Omental fat pad (tissue), 4 donors: Measurements from ENCODE around the gene ARMC7. TPM values are rescaled to one million over a fixed set of nuclear protein-coding genes. Genes with fewer than 3 reads are reported as not detected.

ENCODE experiments used
- ATAC-seq: fragments of 150-250 bp; one replicate; pipeline ENCODE4 v1.9.1; 2016; ENCODE audit warnings: mild to moderate bottlenecking, moderate library complexity; ENCODE audit not compliant: low FRiP score
- DNase-seq: peaks from one replicate; pipeline ENCODE4 v3.0.0-alpha.2; 2019; ENCODE audit warnings: low spot score
- CTCF ChIP-seq, 3 donors: fragments of 450-650 bp; IDR thresholded peaks; one replicate each; pipeline ENCODE4 v1.5.1; 2016 to 2017; ENCODE audit warnings: antibody characterized with exemption in 3 of 3, mild to moderate bottlenecking in 3 of 3, moderate library complexity in 2 of 3
- small RNA-seq: library from RNA; depleted of rRNA; stranded (forward); fragments of <200 nt; gene quantifications from one replicate; pipeline ENCODE3, GENCODE V24; 2016
- total RNA-seq, 4 donors: library from RNA; depleted of rRNA; stranded (reverse); fragments of >200 nt; gene quantifications; one replicate each; pipeline ENCODE4 v1.1.0, GENCODE V29; 2016

The ARMC7 gene
- total RNA-seq, 4 donors from 2014 or later, result 3.1 to 7.7 (median 4.9) TPM

GRCh38 chr17:75176625-75177024 is 66.9 kb downstream of the ARMC7 start:
- no peak for DNase-seq
- TF ChIP-seq CTCF (IDR thresholded peaks at IDR 0.05), result no peak
- ATAC-seq, result no peak

GRCh38 chr17:75178453-75178852 is 68.7 kb downstream of the ARMC7 start:
- no peak for TF ChIP-seq CTCF (IDR thresholded peaks at IDR 0.05)
- ATAC-seq (no peak), DNase-seq (no peak)

Small RNA genes lying within 50 kb of the gene (small RNA-seq; reads per million reads assigned to genes)
- not detected for gene AC111186.1
- not detected for gene RF00019

Other genes starting within 250 kb of the ARMC7 start
- 1 to 10 TPM; 4.4 to 5.7 (median 5.2) TPM for gene FDXR, start 237.0 kb upstream of the ARMC7 start, total RNA-seq
- gene FADS6, start 216.3 kb upstream of the ARMC7 start, total RNA-seq, result not detected
- not detected for gene USH1G, start 186.7 kb upstream of the ARMC7 start, total RNA-seq
- not detected for gene OTOP2, start 185.7 kb upstream of the ARMC7 start, total RNA-seq
- gene OTOP3, start 174.1 kb upstream of the ARMC7 start, total RNA-seq, result not detected
- 10 to 100 TPM in 1 of 4 donors, 1 to 10 TPM in 3; 4.0 to 24.1 (median 6.1) TPM for gene HID1, start 137.2 kb upstream of the ARMC7 start, total RNA-seq
- 10 to 100 TPM in 2 of 4 donors, 1 to 10 TPM in 2; 8.5 to 23.2 (median 10.1) TPM for gene CDR2L, start 122.3 kb upstream of the ARMC7 start, total RNA-seq
- 10 to 100 TPM; 28.0 to 48.5 (median 42.6) TPM for gene MRPL58, start 97.3 kb upstream of the ARMC7 start, total RNA-seq
- gene ATP5PD, start 63.0 kb upstream of the ARMC7 start, total RNA-seq, result 100 to 1,000 TPM; 159 to 394 (median 233) TPM
- gene KCTD2, start 62.7 kb upstream of the ARMC7 start, total RNA-seq, result 10 to 100 TPM; 23.6 to 46.1 (median 34.6) TPM
- 10 to 100 TPM; 12.0 to 22.7 (median 16.4) TPM for gene SLC16A5, start 22.0 kb upstream of the ARMC7 start, total RNA-seq
- 100 to 1,000 TPM in 1 of 4 donors, 10 to 100 TPM in 3; 56.0 to 101 (median 68.6) TPM for gene NT5C, start 21.8 kb downstream of the ARMC7 start, total RNA-seq
- 10 to 100 TPM; 18.8 to 45.9 (median 31.7) TPM for gene JPT1, start 44.5 kb downstream of the ARMC7 start, total RNA-seq
- 10 to 100 TPM; 53.3 to 62.9 (median 60.1) TPM for gene SUMO2, start 73.0 kb downstream of the ARMC7 start, total RNA-seq
- 10 to 100 TPM; 17.4 to 51.2 (median 34.8) TPM for gene NUP85, start 95.7 kb downstream of the ARMC7 start, total RNA-seq
- 10 to 100 TPM; 22.3 to 36.3 (median 30.5) TPM for gene GGA3, start 151.6 kb downstream of the ARMC7 start, total RNA-seq
- 10 to 100 TPM; 27.1 to 48.3 (median 38.4) TPM for gene MRPS7, start 151.9 kb downstream of the ARMC7 start, total RNA-seq
- 10 to 100 TPM; 22.9 to 30.3 (median 24.3) TPM for gene MIF4GD, start 161.3 kb downstream of the ARMC7 start, total RNA-seq
- gene SLC25A19, start 179.5 kb downstream of the ARMC7 start, total RNA-seq, result 10 to 100 TPM; 14.2 to 30.4 (median 19.5) TPM